T1000 (cell line): ENCODE results near the gene DSCAM.
"Not testable (repeated sequence)": the region's sequence is repeated elsewhere in the genome, so short reads cannot be mapped to it uniquely, and the experiment has no call there.

Experiments
- DNase-seq: peaks from one replicate; lab custom pipeline; 2025; ENCODE audit warnings: mixed read lengths; lab: John Stamatoyannopoulos, UW

Gene DSCAM

DNA sequence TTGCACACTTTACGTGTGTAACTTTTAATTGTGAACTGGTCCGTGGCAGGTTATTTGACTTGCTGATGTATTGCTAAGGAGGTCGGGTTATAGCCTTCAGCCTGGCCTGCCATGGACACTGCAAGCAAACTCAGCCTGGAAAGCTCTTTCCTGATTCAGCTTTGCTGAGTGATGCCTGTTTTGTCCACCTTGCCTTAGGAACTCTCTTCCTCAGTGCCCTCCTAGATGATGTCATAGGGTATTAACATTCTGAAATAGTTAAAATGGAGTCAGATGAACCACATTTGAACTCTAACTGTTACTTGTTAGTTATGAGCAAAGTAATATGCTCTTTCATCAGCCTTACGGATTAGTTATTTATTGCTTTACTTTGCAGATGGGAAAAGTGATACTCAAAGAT is 533.7 kb downstream of the DSCAM start:
- no peak for DNase-seq

- no peak for DNase-seq
Measured at GRCh38 chr21:40300300-40300699, 546.7 kb downstream of the DSCAM start.

DNA sequence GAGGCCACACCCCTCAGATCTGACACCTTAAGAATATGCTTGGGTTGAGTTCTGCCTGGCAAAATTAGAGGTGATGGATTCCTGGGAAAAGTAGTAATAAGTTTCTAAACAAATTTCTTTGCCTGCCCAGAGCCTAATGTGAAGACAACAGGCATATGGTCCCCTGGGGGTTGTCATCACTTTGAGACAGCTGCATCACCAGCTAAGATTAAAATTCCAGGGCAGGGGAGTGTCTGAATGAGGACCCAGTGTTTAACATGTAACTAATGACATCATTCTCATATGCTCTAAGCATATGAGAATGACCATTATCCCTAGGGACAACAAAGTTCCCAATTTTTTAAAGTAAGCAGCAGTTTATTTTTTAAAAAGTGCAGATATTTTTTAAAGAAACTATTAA is 547.5 kb downstream of the DSCAM start:
- no peak for DNase-seq

- DNase-seq: no peak
Measured at GRCh38 chr21:40294345-40294744, 552.6 kb downstream of the DSCAM start.

DNA sequence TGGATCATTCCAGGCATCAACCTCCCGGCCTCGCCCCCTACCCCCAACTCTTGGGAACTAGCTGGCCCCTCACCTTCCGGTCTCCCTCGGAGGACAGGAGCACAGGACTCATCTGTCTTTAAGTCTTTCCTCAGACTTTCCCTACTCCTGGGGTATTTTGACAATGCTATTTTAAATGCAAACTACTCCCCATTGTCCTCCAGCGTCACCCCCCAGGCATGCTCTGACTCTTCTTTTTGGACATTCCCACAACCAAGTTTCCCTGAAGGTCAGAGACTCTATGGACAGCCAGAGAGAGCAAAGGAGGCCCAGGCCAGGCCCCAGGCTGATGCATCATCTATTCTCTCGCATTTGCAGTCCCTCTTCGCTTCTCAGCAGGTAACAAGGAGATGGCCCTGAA is 555.4 kb downstream of the DSCAM start:
- no peak for DNase-seq

- DNase-seq: no peak
Measured at GRCh38 chr21:40284409-40284808, 562.5 kb downstream of the DSCAM start.

GRCh38 chr21:40282912-40283886 is 563.8 kb downstream of the DSCAM start:
- no peak for DNase-seq

GRCh38 chr21:40278345-40278744 is 568.6 kb downstream of the DSCAM start:
- no peak for DNase-seq

- no peak for DNase-seq
Measured at GRCh38 chr21:40276001-40276400, 571.0 kb downstream of the DSCAM start.

GRCh38 chr21:40272037-40272436 is 574.9 kb downstream of the DSCAM start:
- no peak for DNase-seq

- no peak for DNase-seq
Measured at GRCh38 chr21:40271164-40271563, 575.8 kb downstream of the DSCAM start.

DNA sequence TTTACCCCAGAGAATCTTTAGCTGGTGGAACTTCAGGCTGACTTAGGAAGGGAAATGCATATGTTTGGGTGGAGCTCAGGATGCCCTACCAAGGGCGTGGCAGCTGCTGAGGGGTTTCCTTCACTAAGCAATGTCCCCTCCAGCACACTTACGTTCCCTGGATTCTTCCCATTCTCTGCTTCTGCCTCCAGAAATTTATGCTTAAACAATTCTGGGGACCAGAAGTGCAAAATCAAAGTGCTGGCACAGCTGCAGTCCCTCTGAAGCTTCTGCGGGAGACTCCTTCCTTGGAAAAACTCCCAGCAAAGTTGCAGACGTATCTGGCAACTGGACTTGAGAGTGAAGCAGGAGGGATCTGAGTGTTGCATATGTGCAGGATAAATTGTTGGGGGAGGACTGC is 576.9 kb downstream of the DSCAM start:
- DNase-seq: no peak

- DNase-seq: no peak
Measured at GRCh38 chr21:40269239-40269638, 577.7 kb downstream of the DSCAM start.

GRCh38 chr21:40258456-40258855 is 588.5 kb downstream of the DSCAM start:
- not testable (repeated sequence) for DNase-seq

DNA sequence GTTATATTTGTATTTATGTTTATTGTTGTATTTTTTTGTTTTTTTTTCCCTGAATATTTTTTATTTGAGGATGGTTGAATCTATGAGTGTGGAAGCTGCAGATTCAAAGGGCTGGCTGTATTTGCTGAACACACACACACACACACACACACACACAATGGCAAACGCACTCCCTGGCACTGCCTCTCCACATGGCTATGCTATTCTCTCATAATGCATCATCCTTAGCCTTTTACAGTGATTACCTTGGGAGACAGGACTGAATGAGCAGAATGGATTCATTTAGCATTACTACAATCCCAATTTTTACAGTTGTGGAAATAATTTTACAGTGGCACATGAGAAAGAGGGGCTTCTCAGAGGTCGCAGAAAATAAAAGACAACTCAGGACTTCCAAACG is 589.6 kb downstream of the DSCAM start:
- DNase-seq: no peak

DNA sequence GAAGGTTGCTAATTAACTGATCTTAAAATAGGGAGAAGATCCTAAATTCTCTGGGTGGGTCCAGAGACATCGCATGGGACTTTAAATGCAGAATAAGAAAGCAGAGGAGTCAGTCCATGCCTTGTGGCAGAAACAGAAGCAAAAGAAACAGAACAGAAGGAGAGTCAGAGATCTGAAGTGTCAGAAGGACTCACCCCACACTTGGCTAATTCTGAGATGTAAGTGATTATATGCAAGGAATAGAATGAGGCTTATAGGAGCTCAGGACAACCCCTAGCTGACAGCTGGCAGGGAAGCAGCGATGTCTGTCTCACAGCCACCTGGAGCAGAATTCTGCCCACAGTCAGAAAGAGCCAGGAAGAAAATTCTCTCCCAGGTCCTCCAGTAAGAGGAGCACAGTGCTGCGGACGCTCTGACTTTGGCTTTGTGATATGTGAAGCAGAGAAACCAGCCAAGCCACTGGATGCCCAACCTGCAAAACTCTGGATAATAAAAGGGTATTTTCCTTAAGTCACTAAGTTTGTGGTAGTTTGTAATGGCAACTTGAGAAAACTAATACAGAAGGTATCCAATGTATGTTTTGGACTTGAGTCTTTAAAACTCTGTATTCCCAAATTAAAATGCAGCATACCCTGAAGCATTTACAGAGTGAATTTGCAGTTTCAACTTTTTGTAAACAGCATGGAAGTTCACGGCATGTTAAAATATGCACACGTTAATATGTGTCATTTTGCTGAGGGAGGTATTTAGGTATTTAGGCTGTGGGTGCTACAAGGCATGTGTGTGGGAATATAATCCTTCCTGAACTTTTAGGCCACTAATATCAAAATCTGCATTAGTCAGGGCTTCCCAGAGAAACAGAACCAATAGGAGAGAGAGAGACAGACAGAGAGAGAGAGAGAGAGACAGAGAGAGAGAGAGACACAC is 591.2 kb downstream of the DSCAM start:
- DNase-seq: no peak

GRCh38 chr21:40254540-40255465 is 592.2 kb downstream of the DSCAM start:
- DNase-seq: no peak

- DNase-seq: no peak
Measured at GRCh38 chr21:40253112-40253511, 593.8 kb downstream of the DSCAM start.

DNA sequence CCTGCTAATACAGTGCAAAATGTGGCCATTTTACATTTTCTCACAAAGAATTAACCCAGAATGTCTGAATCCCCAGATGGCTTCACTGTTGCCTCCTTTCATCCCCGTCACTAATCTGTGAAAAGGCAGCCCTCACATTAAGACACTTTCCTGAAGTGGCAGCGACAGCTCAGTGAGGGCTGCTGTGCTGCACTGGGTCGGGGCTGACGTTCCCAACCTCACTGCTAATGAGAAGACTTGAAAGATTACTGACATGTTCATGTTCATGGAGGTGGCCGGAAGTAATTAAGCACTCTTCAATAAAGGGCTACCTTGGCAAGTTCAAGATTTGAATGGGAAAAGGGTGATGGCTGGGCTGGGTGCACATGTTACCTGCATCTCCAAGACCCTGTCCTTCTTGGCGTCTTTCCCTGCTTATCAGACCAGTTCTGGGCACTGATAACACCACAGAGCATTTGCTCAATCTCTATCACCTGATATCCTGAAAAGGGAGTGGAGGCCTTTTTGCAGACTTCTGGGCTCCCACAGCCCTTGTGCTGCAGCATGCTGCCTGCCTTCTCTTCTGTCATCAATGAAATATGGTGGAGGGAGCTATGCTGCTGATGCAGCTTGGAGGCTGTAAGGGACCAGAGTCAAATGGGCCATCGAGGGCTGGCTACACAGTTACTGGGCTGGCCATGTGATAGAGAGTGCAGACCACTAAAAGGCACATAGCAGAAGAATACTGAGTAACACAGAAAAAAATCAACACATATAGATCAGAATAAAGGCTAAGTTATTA is 596.3 kb downstream of the DSCAM start:
- DNase-seq: no peak

DNA sequence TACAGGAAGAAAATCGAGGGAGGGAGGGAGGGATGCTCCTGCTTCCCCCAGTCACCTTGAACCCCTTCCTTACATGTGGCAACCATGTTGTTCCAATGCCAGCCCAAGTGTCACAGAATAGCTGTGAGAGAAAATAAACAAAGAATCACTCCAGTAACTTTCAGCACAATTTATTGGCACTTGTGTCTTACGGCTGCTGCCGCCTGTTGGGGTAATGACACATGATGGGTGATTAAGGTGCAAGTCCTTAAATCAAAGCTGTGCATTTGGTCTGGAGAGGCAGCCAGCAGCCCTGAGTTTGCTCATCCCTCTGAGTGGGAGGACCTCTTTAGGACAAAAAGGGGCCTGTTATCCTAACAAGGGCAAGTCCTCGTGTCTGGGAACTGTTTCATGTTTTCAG is 602.0 kb downstream of the DSCAM start:
- DNase-seq: no peak

DNA sequence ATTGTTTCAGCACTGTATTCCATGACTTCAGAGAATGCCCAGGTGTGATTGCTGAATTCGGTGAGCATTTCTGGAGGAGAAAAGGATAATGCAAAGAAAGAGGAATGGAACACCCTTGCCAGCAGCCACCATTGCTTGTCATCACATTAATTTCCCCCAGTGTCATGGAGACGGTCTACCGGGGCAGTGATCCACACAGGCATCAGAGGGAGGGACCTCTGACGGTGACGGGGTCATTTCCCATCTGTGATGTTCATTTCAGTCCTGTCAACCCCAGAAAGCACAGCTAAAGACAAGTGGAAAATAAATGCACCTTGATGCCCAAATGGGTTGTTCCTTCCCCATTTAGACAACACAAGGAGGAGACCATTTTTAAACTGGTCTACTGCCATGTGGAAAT is 603.3 kb downstream of the DSCAM start:
- no peak for DNase-seq
